ENCODE measurements around the gene SETD1A.

The SETD1A gene

GRCh38 chr16:31020536-31020935 lies 63.0 kb downstream of the SETD1A start:
- Histone ChIP-seq H3K9me3 (ENCODE audit: insufficient read depth, low read depth, low read length) (no peaks in the 10 kb centered on the region), H4K20me1 (ENCODE audit: insufficient read depth, low read length, poor library complexity, severe bottlenecking) (no peaks in the 10 kb centered on the region), H3K9me2 (replicated peaks; ENCODE audit: low read depth, low read length) (no peaks in the 10 kb centered on the region), H3K27me3 (ENCODE audit: insufficient read depth, low read length, poor library complexity, severe bottlenecking) (no peaks in the 10 kb centered on the region), H3F3A (ENCODE audit: low read depth) (no peaks in the 10 kb centered on the region), H2AFZ (ENCODE audit: low read length) (no peak overlapping the region), H3K36me3 (ENCODE audit: insufficient read depth, low read length) (no peaks in the 10 kb centered on the region), H3K4me2 (ENCODE audit: low read depth, low read length, poor library complexity, severe bottlenecking) (no peak overlapping the region), H3K4me3 (ENCODE audit: low read length, poor library complexity, severe bottlenecking) (no peak overlapping the region), H3K4me1 (ENCODE audit: insufficient read depth, low read length, poor library complexity, severe bottlenecking) (no peaks in the 10 kb centered on the region), H3K79me2 (ENCODE audit: insufficient read depth, low read length) (no peaks in the 10 kb centered on the region), H3K9ac (ENCODE audit: low read depth, low read length, poor library complexity, severe bottlenecking) (no peak overlapping the region)
- TF ChIP-seq EZH2phosphoT487 (IDR thresholded peaks at IDR 0.05; ENCODE audit: borderline replicate concordance) (no peak), CTCF (conservative IDR thresholded peaks at IDR 0.05; ENCODE audit: low read length) (no peak)

DNA sequence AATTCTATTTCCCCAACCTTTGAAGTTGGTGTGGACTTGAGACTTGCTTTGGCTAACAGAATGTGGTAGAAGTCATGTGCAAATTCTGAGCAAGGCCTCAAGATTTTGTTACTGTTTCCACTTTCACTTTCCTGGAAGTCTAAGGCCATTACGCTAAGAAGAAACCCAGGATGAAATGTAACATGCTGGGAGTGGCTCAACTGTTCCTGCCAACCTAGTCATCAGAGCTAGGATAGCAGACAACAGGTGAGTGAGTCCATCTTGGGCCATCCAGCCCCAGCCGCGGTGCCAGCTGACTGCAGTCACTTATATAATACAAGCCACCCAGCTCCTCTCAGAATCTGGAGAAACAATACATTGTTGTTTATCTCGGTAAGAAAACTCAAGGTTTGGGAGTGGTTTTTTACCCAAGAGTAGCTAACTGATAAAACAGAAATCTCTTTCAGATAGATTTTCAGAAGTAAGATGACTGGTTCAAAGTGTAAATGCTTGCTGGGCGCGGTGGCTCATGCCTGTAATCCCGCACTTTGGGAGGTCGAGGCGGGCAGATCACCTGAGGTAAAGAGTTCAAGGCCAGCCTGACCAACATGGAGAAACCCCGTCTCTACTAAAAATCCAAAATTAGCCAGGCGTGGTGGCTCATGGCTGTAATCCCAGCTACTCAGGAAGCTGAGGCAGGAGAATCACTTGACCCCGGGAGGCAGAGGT lies 65.1 kb downstream of the SETD1A start:
- no peak overlapping the region for H3K4me3 ChIP-seq (ENCODE audit: low read length, poor library complexity, severe bottlenecking)

GRCh38 chr16:31023252-31023602 lies 65.7 kb downstream of the SETD1A start:
- Histone ChIP-seq H3K36me3 (ENCODE audit: insufficient read depth, low read length) (no peaks in the 10 kb centered on the region), H2AFZ (ENCODE audit: low read length) (no peak overlapping the region), H3K27me3 (ENCODE audit: insufficient read depth, low read length, poor library complexity, severe bottlenecking) (no peaks in the 10 kb centered on the region), H3K79me2 (ENCODE audit: insufficient read depth, low read length) (no peaks in the 10 kb centered on the region), H3K9me2 (replicated peaks; ENCODE audit: low read depth, low read length) (no peaks in the 10 kb centered on the region), H3K4me1 (ENCODE audit: insufficient read depth, low read length, poor library complexity, severe bottlenecking) (no peaks in the 10 kb centered on the region), H3F3A (ENCODE audit: low read depth) (no peaks in the 10 kb centered on the region), H4K20me1 (ENCODE audit: insufficient read depth, low read length, poor library complexity, severe bottlenecking) (no peaks in the 10 kb centered on the region), H3K4me3 (ENCODE audit: low read length, poor library complexity, severe bottlenecking) (no peak overlapping the region), H3K9ac (ENCODE audit: low read depth, low read length, poor library complexity, severe bottlenecking) (no peak overlapping the region), H3K4me2 (ENCODE audit: low read depth, low read length, poor library complexity, severe bottlenecking) (no peak overlapping the region), H3K9me3 (ENCODE audit: insufficient read depth, low read depth, low read length) (no peaks in the 10 kb centered on the region)
- TF ChIP-seq CTCF (conservative IDR thresholded peaks at IDR 0.05; ENCODE audit: low read length) (no peak), EZH2phosphoT487 (IDR thresholded peaks at IDR 0.05; ENCODE audit: borderline replicate concordance) (no peak)

More for the DNA sequence above, 65.1 kb downstream of the SETD1A start:
- Histone ChIP-seq H3K27me3 (ENCODE audit: insufficient read depth, low read length, poor library complexity, severe bottlenecking) (no peaks in the 10 kb centered on the region), H3K9ac (ENCODE audit: low read depth, low read length, poor library complexity, severe bottlenecking) (no peak overlapping the region), H3K36me3 (ENCODE audit: insufficient read depth, low read length) (no peaks in the 10 kb centered on the region), H3K4me2 (ENCODE audit: low read depth, low read length, poor library complexity, severe bottlenecking) (no peak overlapping the region), H3F3A (ENCODE audit: low read depth) (no peaks in the 10 kb centered on the region), H3K9me3 (ENCODE audit: insufficient read depth, low read depth, low read length) (no peaks in the 10 kb centered on the region), H2AFZ (ENCODE audit: low read length) (0 out of 2 replicates have a peak overlapping the region, but pooled peaks have one; percentile 13), H3K79me2 (ENCODE audit: insufficient read depth, low read length) (no peaks in the 10 kb centered on the region), H4K20me1 (ENCODE audit: insufficient read depth, low read length, poor library complexity, severe bottlenecking) (no peaks in the 10 kb centered on the region), H3K9me2 (replicated peaks; ENCODE audit: low read depth, low read length) (no peaks in the 10 kb centered on the region), H3K4me1 (ENCODE audit: insufficient read depth, low read length, poor library complexity, severe bottlenecking) (no peaks in the 10 kb centered on the region)
- no peak for TF ChIP-seq EZH2phosphoT487 (IDR thresholded peaks at IDR 0.05; ENCODE audit: borderline replicate concordance)
- no peak for TF ChIP-seq CTCF (conservative IDR thresholded peaks at IDR 0.05; ENCODE audit: low read length)

Data from Loucy (cell line).